Neural cell (in vitro differentiated cells): ENCODE measurements around the gene RET.

ENCODE experiments used
- CTCF ChIP-seq: fragments of 450-650 bp; IDR thresholded peaks from 2 replicates; pipeline ENCODE4 v1.5.1; 2014; ENCODE audit warnings: antibody characterized with exemption, mild to moderate bottlenecking, moderate library complexity; ENCODE audit not compliant: poor library complexity, severe bottlenecking
- EP300 ChIP-seq: fragments of 450-650 bp; conservative IDR thresholded peaks from 2 replicates; pipeline ENCODE4 v1.6.1; 2014; ENCODE audit warnings: antibody characterized with exemption, mild to moderate bottlenecking, moderate library complexity; ENCODE audit not compliant: poor library complexity, severe bottlenecking
- EZH2 ChIP-seq: fragments of 200-600, 300-800 bp; shearing (Covaris generic), sonication (generic); IDR thresholded peaks from 2 replicates; pipeline ENCODE4 v1.6.1; 2014; ENCODE audit warnings: antibody characterized with exemption, low read length, borderline replicate concordance, mild to moderate bottlenecking; ENCODE audit not compliant: insufficient read depth, poor library complexity, severe bottlenecking
- MXI1 ChIP-seq: fragments of 450-650 bp; conservative IDR thresholded peaks from 2 replicates; pipeline ENCODE4 v1.6.1; 2014; ENCODE audit warnings: antibody characterized with exemption, mild to moderate bottlenecking; ENCODE audit not compliant: poor library complexity, severe bottlenecking
- POLR2AphosphoS5 ChIP-seq: IDR thresholded peaks from 2 replicates; pipeline ENCODE4 v1.6.1; 2012
- RAD21 ChIP-seq: fragments of 450-650 bp; conservative IDR thresholded peaks from 2 replicates; pipeline ENCODE4 v1.6.1; 2014; ENCODE audit warnings: antibody characterized with exemption, mild to moderate bottlenecking, moderate library complexity
- REST ChIP-seq: IDR thresholded peaks from 2 replicates; pipeline ENCODE4 v1.6.1; 2012; ENCODE audit warnings: borderline replicate concordance
- SMC3 ChIP-seq: fragments of 450-650 bp; conservative IDR thresholded peaks from 2 replicates; pipeline ENCODE4 v1.6.1; 2014; ENCODE audit warnings: antibody characterized with exemption, mild to moderate bottlenecking, moderate library complexity; ENCODE audit not compliant: poor library complexity
- TAF1 ChIP-seq: IDR thresholded peaks from 2 replicates; pipeline ENCODE4 v1.6.1; 2012; ENCODE audit warnings: low read depth

DNA sequence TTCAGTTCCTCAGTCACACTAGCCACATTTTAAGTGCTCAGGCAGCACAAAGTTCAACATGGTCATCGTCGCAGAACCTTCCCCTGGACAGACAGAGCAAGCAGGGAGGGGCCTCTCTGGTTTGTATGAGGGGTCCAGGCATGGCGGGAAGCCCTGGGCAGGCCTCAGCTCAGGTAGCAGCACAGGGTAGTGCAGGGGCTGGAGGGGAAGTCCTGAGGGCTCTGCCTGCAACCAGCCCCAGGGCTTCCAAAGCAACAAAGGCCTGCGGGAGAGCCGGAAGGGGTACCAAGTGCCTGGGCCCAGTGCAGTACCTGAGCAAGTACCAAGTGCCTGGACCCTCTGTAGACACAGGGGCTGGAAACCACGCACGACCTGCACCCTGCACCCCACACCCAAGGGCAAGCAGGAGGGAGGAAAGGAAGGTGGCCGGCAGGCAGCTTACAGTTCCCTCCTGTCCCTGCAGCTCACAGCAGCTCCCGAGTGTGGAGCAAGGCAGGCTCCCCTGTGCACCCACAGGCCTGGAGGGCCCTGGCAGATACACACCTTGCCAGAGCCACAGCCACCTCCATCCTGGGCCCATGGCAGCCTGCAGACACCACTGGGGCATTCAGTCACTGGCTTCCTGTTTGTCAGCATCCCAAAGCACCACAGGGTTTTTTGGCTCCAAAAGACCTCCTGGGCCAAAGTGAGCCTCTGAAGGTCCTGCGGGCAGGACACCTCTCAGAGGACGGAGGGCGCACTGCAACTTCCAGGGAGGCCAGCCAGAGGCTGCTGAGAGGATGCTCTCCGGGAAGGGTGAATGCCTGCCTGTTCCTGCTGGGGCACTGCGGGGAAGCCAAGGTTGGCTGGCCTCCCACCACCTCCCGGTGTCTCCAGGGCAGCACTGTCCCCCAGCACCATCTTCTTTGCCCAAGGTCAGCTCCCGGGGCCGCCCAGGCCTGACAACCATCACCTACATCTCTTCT lies 6.5 kb upstream of the RET start:
- no peak for TF ChIP-seq CTCF
- TF ChIP-seq POLR2AphosphoS5 = no peak
- TF ChIP-seq REST = no peak
- TF ChIP-seq RAD21 = no peak
- TF ChIP-seq EZH2 = no peak
- TF ChIP-seq EP300 = no peak
- TF ChIP-seq TAF1 = no peak
- no peak for TF ChIP-seq MXI1
- no peak for TF ChIP-seq SMC3
